Measurements from ENCODE around the gene WDR13. TPM values are rescaled to one million over a fixed set of nuclear protein-coding genes. Genes with fewer than 3 reads are reported as not detected.

Gene WDR13
- 58.0 and 101 TPM in 2 replicates for polyA plus RNA-seq (2012; rRNA removed)
- polyA plus RNA-seq (2012; cell fraction: cytosol; rRNA removed) = 30.9 and 62.0 TPM in 2 replicates
- 223 and 292 TPM in 2 replicates for polyA plus RNA-seq (2012; cell fraction: nucleus; rRNA removed)

DNA sequence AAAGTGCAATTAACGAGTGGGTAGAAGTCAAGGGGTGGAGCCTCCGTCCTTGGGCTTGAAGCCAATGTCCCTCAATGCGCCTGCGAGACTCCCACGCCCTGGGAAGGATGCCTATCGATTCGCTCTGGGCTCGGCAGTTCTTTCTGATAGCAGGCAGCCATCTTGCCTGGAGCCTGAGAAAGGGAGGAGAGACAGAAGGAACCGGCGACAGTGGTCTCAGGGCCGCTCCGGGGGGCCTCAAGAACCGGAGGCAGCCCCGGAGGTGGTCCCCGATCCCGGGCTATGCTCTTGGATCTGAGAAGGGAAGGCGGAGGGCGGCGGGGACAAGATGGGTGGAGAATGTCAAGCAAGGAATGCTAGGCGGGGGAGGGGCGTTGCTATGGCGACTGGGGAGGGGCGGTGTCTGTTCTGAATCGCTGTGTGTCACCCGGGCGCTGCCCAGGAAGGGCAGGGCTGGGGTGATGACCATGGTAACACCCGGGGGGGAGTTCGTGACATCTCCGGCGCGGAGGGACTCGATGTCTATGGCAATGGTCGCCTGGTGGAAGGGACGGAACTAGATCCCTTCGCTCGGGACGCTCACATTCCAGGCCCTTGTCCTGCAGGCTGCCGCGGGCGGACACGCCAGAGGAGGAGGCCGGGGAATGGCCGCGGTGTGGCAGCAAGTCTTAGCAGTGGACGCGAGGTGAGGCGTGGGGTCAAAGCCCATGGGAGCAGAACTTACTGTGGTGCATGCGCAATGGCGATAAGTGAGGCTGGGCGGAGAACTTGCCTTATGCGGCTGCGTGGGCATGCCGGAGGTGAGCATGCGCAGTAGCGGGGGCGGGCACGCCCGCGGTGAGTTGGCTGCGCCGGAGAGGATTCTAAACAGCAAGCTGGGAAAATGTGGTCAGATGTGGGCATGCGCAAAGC is at the start of gene WDR13:
Gene WDR13 (plus strand): TSS at position 140 of the 912 bp plus-strand sequence. CDS start 505 bp downstream, at position 645.
- Histone ChIP-seq H3K4me2 (peak within 1 kb of the TSS; percentile 75), H3K79me2 (ENCODE audit: insufficient read depth) (peaks cover 9% of the 10 kb centered on the region; the same call in 1 of the 2 replicates), H3K4me3 (ENCODE audit: low read depth in 2 of 2, low read length in 1 of 2) (peak within 1 kb of the TSS; percentile 58 to 73), H3K36me3 (replicated peaks in 1 of 2; ENCODE audit: control insufficient read depth in 1 of 2, insufficient read depth in 2 of 2, low read length in 1 of 2) (peaks cover 0 to 17% of the 10 kb centered on the region in 2 experiments), H3K9me2 (no peaks in the 10 kb centered on the region), H3K4me1 (ENCODE audit: control insufficient read depth in 1 of 2, insufficient read depth in 2 of 2, low read depth in 1 of 2, low read length in 1 of 2) (peaks cover 0 to 6% of the 10 kb centered on the region in 2 experiments; a peak in 1 of 4 replicates), H3F3A (replicated peaks; ENCODE audit: insufficient read depth) (no peaks in the 10 kb centered on the region), H3K9me3 (no peaks in the 10 kb centered on the region), H3K9ac (peak within 1 kb of the TSS; percentile 95), H2AFZ (ENCODE audit: low read depth) (peak within 1 kb of the TSS; percentile 79), H3K27me3 (ENCODE audit: insufficient read depth) (no peaks in the 10 kb centered on the region), H3K27ac (ENCODE audit: low read depth in 2 of 2, low read length in 1 of 2) (peak within 1 kb of the TSS; percentile 91 to 98), H4K20me1 (ENCODE audit: insufficient read depth) (no peaks in the 10 kb centered on the region)
- ChIA-PET CTCF (no interaction called here), POLR2A (interaction anchor here (0.5 to 0.9 kb wide), 3 partner anchors 300 to 527 kb away, joined by 3 to 7 read pairs (median 4); partner anchors contain the start of genes GRIPAP1, PQBP1 and TIMM17B)
- TF ChIP-seq FOSL2 (IDR thresholded peaks at IDR 0.05; ENCODE audit: borderline replicate concordance, low read depth) (no peak), TEAD4 (IDR thresholded peaks at IDR 0.05; ENCODE audit: borderline replicate concordance, insufficient read depth) (no peak), EP300 (IDR thresholded peaks at IDR 0.05; ENCODE audit: borderline replicate concordance in 1 of 2, low read depth in 1 of 2, low read length in 1 of 2) (no peak), YY1 (IDR thresholded peaks at IDR 0.05; ENCODE audit: low read depth) (peak; percentile 95), GABPA (IDR thresholded peaks at IDR 0.05; ENCODE audit: low read depth) (no peak), NFIC (IDR thresholded peaks at IDR 0.05; ENCODE audit: borderline replicate concordance) (0 out of 2 replicates have a peak, but pooled peaks have one; percentile 39), POLR2AphosphoS5 (IDR thresholded peaks at IDR 0.05; ENCODE audit: low read depth, low read length) (peak; percentile 52), SMC3 (IDR thresholded peaks at IDR 0.05; ENCODE audit: low read depth, low read length) (no peak), NRF1 (IDR thresholded peaks at IDR 0.05; ENCODE audit: low read depth, low read length) (peak; percentile 94), TAF1 (IDR thresholded peaks at IDR 0.05; ENCODE audit: borderline replicate concordance, low read depth, low read length) (peak; percentile 12; the same call in 1 of the 2 replicates), ELF1 (IDR thresholded peaks at IDR 0.05) (no peak), RAD21 (IDR thresholded peaks at IDR 0.05; ENCODE audit: low read length) (no peak), MXI1 (IDR thresholded peaks at IDR 0.05; ENCODE audit: low read depth, low read length) (peak; percentile 43), EZH2phosphoT487 (IDR thresholded peaks at IDR 0.05; ENCODE audit: borderline replicate concordance, low read depth) (no peak), RFX5 (IDR thresholded peaks at IDR 0.05; ENCODE audit: low read length) (no peak)
- TF ChIP-seq, protein P1, sequence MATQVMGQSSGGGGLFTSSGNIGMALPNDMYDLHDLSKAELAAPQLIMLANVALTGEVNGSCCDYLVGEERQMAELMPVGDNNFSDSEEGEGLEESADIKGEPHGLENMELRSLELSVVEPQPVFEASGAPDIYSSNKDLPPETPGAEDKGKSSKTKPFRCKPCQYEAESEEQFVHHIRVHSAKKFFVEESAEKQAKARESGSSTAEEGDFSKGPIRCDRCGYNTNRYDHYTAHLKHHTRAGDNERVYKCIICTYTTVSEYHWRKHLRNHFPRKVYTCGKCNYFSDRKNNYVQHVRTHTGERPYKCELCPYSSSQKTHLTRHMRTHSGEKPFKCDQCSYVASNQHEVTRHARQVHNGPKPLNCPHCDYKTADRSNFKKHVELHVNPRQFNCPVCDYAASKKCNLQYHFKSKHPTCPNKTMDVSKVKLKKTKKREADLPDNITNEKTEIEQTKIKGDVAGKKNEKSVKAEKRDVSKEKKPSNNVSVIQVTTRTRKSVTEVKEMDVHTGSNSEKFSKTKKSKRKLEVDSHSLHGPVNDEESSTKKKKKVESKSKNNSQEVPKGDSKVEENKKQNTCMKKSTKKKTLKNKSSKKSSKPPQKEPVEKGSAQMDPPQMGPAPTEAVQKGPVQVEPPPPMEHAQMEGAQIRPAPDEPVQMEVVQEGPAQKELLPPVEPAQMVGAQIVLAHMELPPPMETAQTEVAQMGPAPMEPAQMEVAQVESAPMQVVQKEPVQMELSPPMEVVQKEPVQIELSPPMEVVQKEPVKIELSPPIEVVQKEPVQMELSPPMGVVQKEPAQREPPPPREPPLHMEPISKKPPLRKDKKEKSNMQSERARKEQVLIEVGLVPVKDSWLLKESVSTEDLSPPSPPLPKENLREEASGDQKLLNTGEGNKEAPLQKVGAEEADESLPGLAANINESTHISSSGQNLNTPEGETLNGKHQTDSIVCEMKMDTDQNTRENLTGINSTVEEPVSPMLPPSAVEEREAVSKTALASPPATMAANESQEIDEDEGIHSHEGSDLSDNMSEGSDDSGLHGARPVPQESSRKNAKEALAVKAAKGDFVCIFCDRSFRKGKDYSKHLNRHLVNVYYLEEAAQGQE (IDR thresholded peaks at IDR 0.05; ENCODE audit: low read depth, low read length) = no peak
- TF ChIP-seq, protein P2, sequence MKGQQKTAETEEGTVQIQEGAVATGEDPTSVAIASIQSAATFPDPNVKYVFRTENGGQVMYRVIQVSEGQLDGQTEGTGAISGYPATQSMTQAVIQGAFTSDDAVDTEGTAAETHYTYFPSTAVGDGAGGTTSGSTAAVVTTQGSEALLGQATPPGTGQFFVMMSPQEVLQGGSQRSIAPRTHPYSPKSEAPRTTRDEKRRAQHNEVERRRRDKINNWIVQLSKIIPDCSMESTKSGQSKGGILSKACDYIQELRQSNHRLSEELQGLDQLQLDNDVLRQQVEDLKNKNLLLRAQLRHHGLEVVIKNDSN (IDR thresholded peaks at IDR 0.05; ENCODE audit: borderline replicate concordance, low read depth) = no peak
- TF ChIP-seq, protein P3, sequence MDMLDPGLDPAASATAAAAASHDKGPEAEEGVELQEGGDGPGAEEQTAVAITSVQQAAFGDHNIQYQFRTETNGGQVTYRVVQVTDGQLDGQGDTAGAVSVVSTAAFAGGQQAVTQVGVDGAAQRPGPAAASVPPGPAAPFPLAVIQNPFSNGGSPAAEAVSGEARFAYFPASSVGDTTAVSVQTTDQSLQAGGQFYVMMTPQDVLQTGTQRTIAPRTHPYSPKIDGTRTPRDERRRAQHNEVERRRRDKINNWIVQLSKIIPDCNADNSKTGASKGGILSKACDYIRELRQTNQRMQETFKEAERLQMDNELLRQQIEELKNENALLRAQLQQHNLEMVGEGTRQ (IDR thresholded peaks at IDR 0.05; ENCODE audit: borderline replicate concordance, low read depth, low read length) = no peak
- TF ChIP-seq, protein P4, sequence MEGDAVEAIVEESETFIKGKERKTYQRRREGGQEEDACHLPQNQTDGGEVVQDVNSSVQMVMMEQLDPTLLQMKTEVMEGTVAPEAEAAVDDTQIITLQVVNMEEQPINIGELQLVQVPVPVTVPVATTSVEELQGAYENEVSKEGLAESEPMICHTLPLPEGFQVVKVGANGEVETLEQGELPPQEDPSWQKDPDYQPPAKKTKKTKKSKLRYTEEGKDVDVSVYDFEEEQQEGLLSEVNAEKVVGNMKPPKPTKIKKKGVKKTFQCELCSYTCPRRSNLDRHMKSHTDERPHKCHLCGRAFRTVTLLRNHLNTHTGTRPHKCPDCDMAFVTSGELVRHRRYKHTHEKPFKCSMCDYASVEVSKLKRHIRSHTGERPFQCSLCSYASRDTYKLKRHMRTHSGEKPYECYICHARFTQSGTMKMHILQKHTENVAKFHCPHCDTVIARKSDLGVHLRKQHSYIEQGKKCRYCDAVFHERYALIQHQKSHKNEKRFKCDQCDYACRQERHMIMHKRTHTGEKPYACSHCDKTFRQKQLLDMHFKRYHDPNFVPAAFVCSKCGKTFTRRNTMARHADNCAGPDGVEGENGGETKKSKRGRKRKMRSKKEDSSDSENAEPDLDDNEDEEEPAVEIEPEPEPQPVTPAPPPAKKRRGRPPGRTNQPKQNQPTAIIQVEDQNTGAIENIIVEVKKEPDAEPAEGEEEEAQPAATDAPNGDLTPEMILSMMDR (IDR thresholded peaks at IDR 0.05) = no peak
- DNase-seq = peak; percentile 91
- WGBS (ENCODE audit: low lambda C conversion rate) = 21% methylated on average over 35 of the region's 62 CpGs
